SK-N-MC (cell line): ENCODE data around the gene ZBTB46.
"Not testable (repeated sequence)": the region's sequence is repeated elsewhere in the genome, so short reads cannot be mapped to it uniquely, and the experiment has no call there.

Source experiments
- EZH2 ChIP-seq: fragments of 200-600 bp; sonication (generic); IDR thresholded peaks from one replicate; pipeline ENCODE4 v1.6.1; 2017; ENCODE audit warnings: antibody characterized with exemption
- POLR2AphosphoS5 ChIP-seq: IDR thresholded peaks from 2 replicates; pipeline ENCODE4 v1.6.1; 2012; ENCODE audit warnings: mild to moderate bottlenecking, low read depth, low read length, borderline replicate concordance

- TF ChIP-seq POLR2AphosphoS5, EZH2: not testable (repeated sequence)
Measured at GRCh38 chr20:63874241-63874640, 43.2 kb upstream of the ZBTB46 start.
